ENCODE data around the gene HSP90AA1. TPM values are rescaled to one million over a fixed set of nuclear protein-coding genes. Genes with fewer than 3 reads are reported as not detected.

Gene HSP90AA1
- total and polyA plus RNA-seq, 2 experiments from 2014 or later = 1,401 to 2,107 TPM

GRCh38 chr14:102078831-102079699 is 7.8 kb downstream of the HSP90AA1 start:
- H3K27ac Mint-ChIP-seq = no peak overlapping the region
- TF ChIP-seq ZNF331 (CRISPR knock-in tag; IDR thresholded peaks at IDR 0.05; ENCODE audit: low read depth) (no peak), STAT1 (IDR thresholded peaks at IDR 0.05; ENCODE audit: unreplicated experiment) (no peak), EZH2phosphoT487 (IDR thresholded peaks at IDR 0.05; ENCODE audit: unreplicated experiment) (no peak), ZNF114 (CRISPR knock-in tag; IDR thresholded peaks at IDR 0.05) (no peak), ZNF462 (CRISPR knock-in tag; IDR thresholded peaks at IDR 0.05) (no peak), NANOG (IDR thresholded peaks at IDR 0.05; ENCODE audit: borderline replicate concordance) (no peak), CTCF (conservative IDR thresholded peaks at IDR 0.05; ENCODE audit: low read depth in 2 of 2) (no peak), ETS1 (IDR thresholded peaks at IDR 0.05) (no peak), JUNB (IDR thresholded peaks at IDR 0.05; ENCODE audit: unreplicated experiment) (no peak), REST (IDR thresholded peaks at IDR 0.05; ENCODE audit: unreplicated experiment) (no peak), EZH2 (IDR thresholded peaks at IDR 0.05; ENCODE audit: low read depth, unreplicated experiment) (no peak), CREB1 (CRISPR knock-in tag; IDR thresholded peaks at IDR 0.05; ENCODE audit: low read depth) (no peak), POLR2AphosphoS5 (IDR thresholded peaks at IDR 0.05; ENCODE audit: low read depth) (no peak)
- peaks cover 11% of the 10 kb centered on the region for H3K4me1 Mint-ChIP-seq
- Histone ChIP-seq H4K20me1 (replicated peaks; ENCODE audit: insufficient read depth) (peaks cover 38% of the 10 kb centered on the region), H3F3A (replicated peaks; ENCODE audit: low read depth) (peaks cover 52% of the 10 kb centered on the region), H3K9me2 (ENCODE audit: insufficient read depth) (no peaks in the 10 kb centered on the region), H3K4me3 (no peak overlapping the region), H3K36me3 (ENCODE audit: insufficient read depth) (peaks cover 52% of the 10 kb centered on the region), H2AFZ (no peak overlapping the region), H3K4me1 (ENCODE audit: insufficient read depth) (peaks cover 8% of the 10 kb centered on the region; the same call in 1 of the 2 replicates), H3K79me2 (replicated peaks; ENCODE audit: insufficient read depth) (peaks cover 24% of the 10 kb centered on the region), H3K4me2 (no peak overlapping the region), H3K27me3 (ENCODE audit: insufficient read depth) (no peaks in the 10 kb centered on the region), H3K27ac (ENCODE audit: low read depth) (peak overlapping the region; percentile 78)
- peaks cover 80% of the 10 kb centered on the region for H3K36me3 Mint-ChIP-seq (ENCODE audit: low read depth)
- peaks cover 5% of the 10 kb centered on the region; the same call in 2 of the 3 replicates for H3K9me3 Mint-ChIP-seq
- H3K27me3 Mint-ChIP-seq (ENCODE audit: insufficient read depth, low read depth, poor library complexity) = peaks cover 10% of the 10 kb centered on the region
- DNase-seq (ENCODE audit: low spot score) (no peak), ATAC-seq (no peak; the same call in 2 of the 3 replicates)
- H3K4me3 Mint-ChIP-seq = no peak overlapping the region; the same call in 2 of the 3 replicates

Data from GM23338 (cell line).